Endothelial cell (in vitro differentiated cells): ENCODE measurements around the gene CD53. TPM values are rescaled to one million over a fixed set of nuclear protein-coding genes. Genes with fewer than 3 reads are reported as not detected.

Source experiments
- DNase-seq: peaks from one replicate; pipeline ENCODE4 v3.0.0; 2021; ENCODE audit warnings: low spot score
- H3K27ac Mint-ChIP-seq: one replicate; pipeline ENCODE4 v1.8.0; 2021; ENCODE audit warnings: mixed read lengths, inconsistent platforms; ENCODE audit not compliant: unreplicated experiment
- H3K27me3 Mint-ChIP-seq: one replicate; pipeline ENCODE4 v1.8.0; 2021; ENCODE audit warnings: mild to moderate bottlenecking, moderate library complexity, mixed read lengths, inconsistent platforms; ENCODE audit not compliant: unreplicated experiment
- H3K36me3 Mint-ChIP-seq: one replicate; pipeline ENCODE4 v1.8.0; 2021; ENCODE audit warnings: mild to moderate bottlenecking, low read depth, mixed read lengths, inconsistent platforms; ENCODE audit not compliant: unreplicated experiment
- H3K4me1 Mint-ChIP-seq: one replicate; pipeline ENCODE4 v1.8.0; 2021; ENCODE audit warnings: mild to moderate bottlenecking, mixed read lengths, inconsistent platforms; ENCODE audit not compliant: unreplicated experiment
- H3K4me3 Mint-ChIP-seq: one replicate; pipeline ENCODE4 v1.8.0; 2021; ENCODE audit warnings: mild to moderate bottlenecking, mixed read lengths, inconsistent platforms; ENCODE audit not compliant: unreplicated experiment
- H3K9me3 Mint-ChIP-seq: one replicate; pipeline ENCODE4 v1.8.0; 2021; ENCODE audit warnings: mixed read lengths, inconsistent platforms; ENCODE audit not compliant: unreplicated experiment
- CTCF ChIP-seq: fragments of 200-600 bp; sonication (generic); IDR thresholded peaks from one replicate; pipeline ENCODE4 v1.5.0; 2021; ENCODE audit warnings: antibody characterized with exemption; ENCODE audit not compliant: unreplicated experiment
- total RNA-seq: library from RNA; stranded (reverse); fragmentation: NEBNext Ultra II Directional; extraction: Animal tissue kit (Norgen Biotek cat#: 25700); gene quantifications from one replicate; pipeline ENCODE4 v1.2.1, GENCODE V29; 2021; ENCODE audit not compliant: unreplicated experiment

The CD53 gene
- total RNA-seq, 1 donor from 2014 or later: 20.6 TPM

- Mint-ChIP-seq H3K27ac (no peak overlapping the region), H3K4me1 (no peaks in the 10 kb centered on the region), H3K36me3 (no peaks in the 10 kb centered on the region), H3K9me3 (no peaks in the 10 kb centered on the region), H3K27me3 (no peaks in the 10 kb centered on the region), H3K4me3 (no peak overlapping the region)
- no peak for TF ChIP-seq CTCF
- DNase-seq: no peak
Measured at GRCh38 chr1:110916669-110917306, 43.8 kb downstream of the CD53 start.

GRCh38 chr1:110918016-110918415 lies 45.1 kb downstream of the CD53 start:
- Mint-ChIP-seq H3K4me3 (no peak overlapping the region), H3K4me1 (no peaks in the 10 kb centered on the region), H3K27ac (no peak overlapping the region), H3K27me3 (no peaks in the 10 kb centered on the region), H3K9me3 (no peaks in the 10 kb centered on the region), H3K36me3 (no peaks in the 10 kb centered on the region)
- DNase-seq: no peak
- no peak for TF ChIP-seq CTCF

GRCh38 chr1:110921953-110922352 lies 49.0 kb downstream of the CD53 start:
- Mint-ChIP-seq H3K4me1 (no peaks in the 10 kb centered on the region), H3K27ac (no peak overlapping the region), H3K27me3 (no peaks in the 10 kb centered on the region), H3K36me3 (no peaks in the 10 kb centered on the region), H3K4me3 (no peak overlapping the region), H3K9me3 (no peaks in the 10 kb centered on the region)
- DNase-seq: no peak
- no peak for TF ChIP-seq CTCF

GRCh38 chr1:110927484-110928075 lies 54.6 kb downstream of the CD53 start:
- no peak overlapping the region for H3K27ac Mint-ChIP-seq
- DNase-seq: no peak
- TF ChIP-seq CTCF: no peak
- no peaks in the 10 kb centered on the region for H3K9me3 Mint-ChIP-seq
- H3K4me3 Mint-ChIP-seq: no peak overlapping the region
- H3K4me1 Mint-ChIP-seq: no peaks in the 10 kb centered on the region
- no peaks in the 10 kb centered on the region for H3K27me3 Mint-ChIP-seq
- H3K36me3 Mint-ChIP-seq: no peaks in the 10 kb centered on the region

- no peaks in the 10 kb centered on the region for H3K27me3 Mint-ChIP-seq
- no peak overlapping the region for H3K27ac Mint-ChIP-seq
- H3K4me1 Mint-ChIP-seq: no peaks in the 10 kb centered on the region
- no peak overlapping the region for H3K4me3 Mint-ChIP-seq
- no peaks in the 10 kb centered on the region for H3K9me3 Mint-ChIP-seq
- DNase-seq: no peak
- H3K36me3 Mint-ChIP-seq: no peaks in the 10 kb centered on the region
- TF ChIP-seq CTCF: no peak
Measured at GRCh38 chr1:110928191-110928590, 55.2 kb downstream of the CD53 start.
